Endothelial cell (in vitro differentiated cells): ENCODE measurements around the gene LARP4B. TPM values are rescaled to one million over a fixed set of nuclear protein-coding genes. Genes with fewer than 3 reads are reported as not detected.
A peak's percentile ranks its signal among the peaks of the same experiment; 100 is the strongest.

Source experiments
- DNase-seq: peaks from one replicate; pipeline ENCODE4 v3.0.0; 2021; ENCODE audit warnings: low spot score
- H3K27ac Mint-ChIP-seq: one replicate; pipeline ENCODE4 v1.8.0; 2021; ENCODE audit warnings: mixed read lengths, inconsistent platforms; ENCODE audit not compliant: unreplicated experiment
- H3K27me3 Mint-ChIP-seq: one replicate; pipeline ENCODE4 v1.8.0; 2021; ENCODE audit warnings: mild to moderate bottlenecking, moderate library complexity, mixed read lengths, inconsistent platforms; ENCODE audit not compliant: unreplicated experiment
- H3K36me3 Mint-ChIP-seq: one replicate; pipeline ENCODE4 v1.8.0; 2021; ENCODE audit warnings: mild to moderate bottlenecking, low read depth, mixed read lengths, inconsistent platforms; ENCODE audit not compliant: unreplicated experiment
- H3K4me1 Mint-ChIP-seq: one replicate; pipeline ENCODE4 v1.8.0; 2021; ENCODE audit warnings: mild to moderate bottlenecking, mixed read lengths, inconsistent platforms; ENCODE audit not compliant: unreplicated experiment
- H3K4me3 Mint-ChIP-seq: one replicate; pipeline ENCODE4 v1.8.0; 2021; ENCODE audit warnings: mild to moderate bottlenecking, mixed read lengths, inconsistent platforms; ENCODE audit not compliant: unreplicated experiment
- H3K9me3 Mint-ChIP-seq: one replicate; pipeline ENCODE4 v1.8.0; 2021; ENCODE audit warnings: mixed read lengths, inconsistent platforms; ENCODE audit not compliant: unreplicated experiment
- CTCF ChIP-seq: fragments of 200-600 bp; sonication (generic); IDR thresholded peaks from one replicate; pipeline ENCODE4 v1.5.0; 2021; ENCODE audit warnings: antibody characterized with exemption; ENCODE audit not compliant: unreplicated experiment
- total RNA-seq: library from RNA; stranded (reverse); fragmentation: NEBNext Ultra II Directional; extraction: Animal tissue kit (Norgen Biotek cat#: 25700); gene quantifications from one replicate; pipeline ENCODE4 v1.2.1, GENCODE V29; 2021; ENCODE audit not compliant: unreplicated experiment

Gene LARP4B
- total RNA-seq, 1 donor from 2014 or later: 91.8 TPM

- Mint-ChIP-seq H3K27me3 (peaks cover 15% of the 10 kb centered on the region), H3K27ac (no peak overlapping the region), H3K4me1 (no peaks in the 10 kb centered on the region), H3K36me3 (peaks cover 42% of the 10 kb centered on the region), H3K4me3 (no peak overlapping the region), H3K9me3 (no peaks in the 10 kb centered on the region)
- no peak for DNase-seq
- no peak for TF ChIP-seq CTCF
These were observed 127.2 kb downstream of the LARP4B start for GRCh38 chr10:804191-804781.

- Mint-ChIP-seq H3K4me3 (no peak overlapping the region), H3K27ac (no peak overlapping the region), H3K36me3 (peaks cover 44% of the 10 kb centered on the region), H3K9me3 (peaks cover 9% of the 10 kb centered on the region), H3K4me1 (no peaks in the 10 kb centered on the region), H3K27me3 (peaks cover 17% of the 10 kb centered on the region)
- no peak for TF ChIP-seq CTCF
- DNase-seq: no peak
These were observed 128.3 kb downstream of the LARP4B start for GRCh38 chr10:803041-803741.

- no peak for TF ChIP-seq CTCF
- no peak overlapping the region for H3K27ac Mint-ChIP-seq
- DNase-seq: no peak
- peaks cover 17% of the 10 kb centered on the region for H3K27me3 Mint-ChIP-seq
- no peaks in the 10 kb centered on the region for H3K4me1 Mint-ChIP-seq
- H3K9me3 Mint-ChIP-seq: peaks cover 14% of the 10 kb centered on the region
- peaks cover 43% of the 10 kb centered on the region for H3K36me3 Mint-ChIP-seq
- H3K4me3 Mint-ChIP-seq: no peak overlapping the region
These were observed 129.0 kb downstream of the LARP4B start for GRCh38 chr10:802506-802905.

GRCh38 chr10:797179-797578 lies 134.3 kb downstream of the LARP4B start:
- no peak for TF ChIP-seq CTCF
- Mint-ChIP-seq H3K27ac (no peak overlapping the region), H3K27me3 (peaks cover 7% of the 10 kb centered on the region), H3K4me3 (no peak overlapping the region), H3K9me3 (peaks cover 23% of the 10 kb centered on the region), H3K4me1 (no peaks in the 10 kb centered on the region), H3K36me3 (peaks cover 37% of the 10 kb centered on the region)
- no peak for DNase-seq

GRCh38 chr10:796233-796632 lies 135.3 kb downstream of the LARP4B start:
- Mint-ChIP-seq H3K36me3 (peaks cover 40% of the 10 kb centered on the region), H3K27me3 (peaks cover 3% of the 10 kb centered on the region), H3K27ac (no peak overlapping the region), H3K9me3 (peaks cover 23% of the 10 kb centered on the region), H3K4me3 (peak overlapping the region; percentile 39), H3K4me1 (peaks cover 3% of the 10 kb centered on the region)
- no peak for TF ChIP-seq CTCF
- DNase-seq: no peak
